ENCODE results near the gene PIP5K1A. TPM values are rescaled to one million over a fixed set of nuclear protein-coding genes. Genes with fewer than 3 reads are reported as not detected.

Gene PIP5K1A
- total RNA-seq, 4 donors from 2014 or later, result 21.5 to 49.2 (median 36.6) TPM

DNA sequence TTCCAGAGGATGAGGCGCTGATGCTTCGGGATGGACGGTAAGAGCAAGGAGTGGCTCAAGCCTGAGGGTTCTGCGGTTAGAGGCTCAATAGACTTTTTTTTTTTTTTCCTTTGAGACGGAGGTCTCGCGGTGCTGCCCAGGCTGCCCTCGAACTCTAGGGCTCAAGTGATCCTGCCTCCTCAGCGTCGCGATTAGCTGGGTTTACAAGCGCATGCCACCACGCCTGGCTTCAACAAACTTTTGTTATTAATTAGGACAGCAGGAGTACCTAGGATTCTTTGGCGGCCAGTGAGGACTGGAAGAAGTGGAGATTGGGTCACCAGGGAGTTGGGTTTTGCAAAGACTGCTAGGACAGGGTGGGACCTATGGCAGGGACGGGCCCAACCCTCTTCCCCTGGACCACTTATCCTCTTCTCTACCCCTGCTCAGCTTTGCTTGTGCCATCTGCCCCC, 31.8 kb upstream of the PIP5K1A start:
- Histone ChIP-seq H3K4me3 (peak overlapping the region; percentile 65 to 76 (median 70)), H3K4me1 (peaks cover 6 to 39% (median 18%) of the 10 kb centered on the region in 3 donors), H3K27me3 (no peaks in the 10 kb centered on the region), H3K9me3 (no peaks in the 10 kb centered on the region), H3K27ac (peak overlapping the region; percentile 81 to 94 (median 84)), H3K36me3 (peaks cover 0 to 56% (median 13%) of the 10 kb centered on the region in 3 donors)
- 1 to 2% methylated on average over 14 of the region's 15 CpGs for WGBS, 2 donors
- DNase-seq, result no peak
- intact Hi-C loops (cut with DNase I), result no loop called here
- TF ChIP-seq, protein P1, sequence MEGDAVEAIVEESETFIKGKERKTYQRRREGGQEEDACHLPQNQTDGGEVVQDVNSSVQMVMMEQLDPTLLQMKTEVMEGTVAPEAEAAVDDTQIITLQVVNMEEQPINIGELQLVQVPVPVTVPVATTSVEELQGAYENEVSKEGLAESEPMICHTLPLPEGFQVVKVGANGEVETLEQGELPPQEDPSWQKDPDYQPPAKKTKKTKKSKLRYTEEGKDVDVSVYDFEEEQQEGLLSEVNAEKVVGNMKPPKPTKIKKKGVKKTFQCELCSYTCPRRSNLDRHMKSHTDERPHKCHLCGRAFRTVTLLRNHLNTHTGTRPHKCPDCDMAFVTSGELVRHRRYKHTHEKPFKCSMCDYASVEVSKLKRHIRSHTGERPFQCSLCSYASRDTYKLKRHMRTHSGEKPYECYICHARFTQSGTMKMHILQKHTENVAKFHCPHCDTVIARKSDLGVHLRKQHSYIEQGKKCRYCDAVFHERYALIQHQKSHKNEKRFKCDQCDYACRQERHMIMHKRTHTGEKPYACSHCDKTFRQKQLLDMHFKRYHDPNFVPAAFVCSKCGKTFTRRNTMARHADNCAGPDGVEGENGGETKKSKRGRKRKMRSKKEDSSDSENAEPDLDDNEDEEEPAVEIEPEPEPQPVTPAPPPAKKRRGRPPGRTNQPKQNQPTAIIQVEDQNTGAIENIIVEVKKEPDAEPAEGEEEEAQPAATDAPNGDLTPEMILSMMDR (IDR thresholded peaks at IDR 0.05), result no peak
- no peak for TF ChIP-seq POLR2A (IDR thresholded peaks at IDR 0.05)

DNA sequence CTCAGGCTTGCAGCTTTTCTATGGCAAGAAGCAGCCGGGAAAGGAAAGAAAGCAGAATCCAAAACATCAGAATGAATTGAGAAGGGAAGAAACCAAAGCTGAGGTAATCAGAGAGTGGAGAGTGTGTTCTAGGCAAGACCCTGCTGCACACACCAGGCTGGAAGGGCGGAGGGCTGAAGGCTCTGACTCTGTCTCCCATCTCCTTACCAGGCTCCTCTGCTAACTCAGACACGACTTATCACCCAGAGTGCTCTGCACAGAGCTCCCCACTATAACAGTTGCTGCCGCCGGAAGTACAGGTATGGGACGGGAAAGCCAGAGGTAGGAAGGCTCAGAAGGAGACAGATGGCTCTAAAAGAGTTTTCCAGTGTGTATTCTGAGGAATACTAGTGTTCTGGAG, 31.2 kb upstream of the PIP5K1A start:
- TF ChIP-seq, protein P1 (IDR thresholded peaks at IDR 0.05), result no peak
- no peak for TF ChIP-seq POLR2A (IDR thresholded peaks at IDR 0.05)
- no peaks in the 10 kb centered on the region for H3K9me3 ChIP-seq
- H3K36me3 ChIP-seq, result peaks cover 0 to 51% (median 13%) of the 10 kb centered on the region in 3 donors
- H3K4me3 ChIP-seq, result peak overlapping the region in 3 of 4 donors; percentile 65 to 76 (median 73)
- H3K27me3 ChIP-seq, result no peaks in the 10 kb centered on the region
- WGBS, 2 donors, result 80 to 91% methylated on average over 6 of the region's 6 CpGs
- intact Hi-C loops (cut with DNase I), result no loop called here
- no peak for DNase-seq
- peaks cover 6 to 39% (median 18%) of the 10 kb centered on the region in 3 donors for H3K4me1 ChIP-seq
- peak overlapping the region in 2 of 4 donors; percentile 81 to 94 for H3K27ac ChIP-seq

DNA sequence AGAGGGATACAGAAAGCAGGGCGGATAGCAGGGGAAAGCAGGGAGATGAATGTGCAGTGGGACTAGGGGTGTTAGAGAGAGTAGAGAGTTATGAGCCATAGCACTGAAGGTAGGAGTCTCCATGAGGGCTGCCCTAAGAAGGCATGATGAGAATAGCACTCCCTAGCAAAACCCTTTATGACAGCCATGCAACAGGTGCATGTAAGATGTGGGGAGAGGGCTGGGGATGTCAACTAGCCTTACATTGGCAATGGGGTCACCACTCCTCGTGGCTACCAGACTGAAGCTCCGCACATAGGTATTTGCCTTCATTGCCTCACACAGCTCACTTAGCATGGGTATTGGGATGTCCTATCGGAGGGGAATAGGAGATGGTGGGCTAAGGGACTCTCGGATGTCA, 27.2 kb upstream of the PIP5K1A start:
- Histone ChIP-seq H3K27me3 (no peaks in the 10 kb centered on the region), H3K9me3 (no peaks in the 10 kb centered on the region), H3K36me3 (peaks cover 10 to 83% (median 15%) of the 10 kb centered on the region in 3 donors), H3K27ac (no peak overlapping the region), H3K4me3 (no peak overlapping the region), H3K4me1 (peaks cover 6 to 29% (median 8%) of the 10 kb centered on the region in 3 donors)
- DNase-seq, result no peak
- no peak for TF ChIP-seq POLR2A (IDR thresholded peaks at IDR 0.05)
- TF ChIP-seq, protein P1 (IDR thresholded peaks at IDR 0.05), result no peak
- intact Hi-C loops (cut with DNase I), result no loop called here
- 73 to 81% methylated on average over 5 of the region's 5 CpGs for WGBS, 2 donors

DNA sequence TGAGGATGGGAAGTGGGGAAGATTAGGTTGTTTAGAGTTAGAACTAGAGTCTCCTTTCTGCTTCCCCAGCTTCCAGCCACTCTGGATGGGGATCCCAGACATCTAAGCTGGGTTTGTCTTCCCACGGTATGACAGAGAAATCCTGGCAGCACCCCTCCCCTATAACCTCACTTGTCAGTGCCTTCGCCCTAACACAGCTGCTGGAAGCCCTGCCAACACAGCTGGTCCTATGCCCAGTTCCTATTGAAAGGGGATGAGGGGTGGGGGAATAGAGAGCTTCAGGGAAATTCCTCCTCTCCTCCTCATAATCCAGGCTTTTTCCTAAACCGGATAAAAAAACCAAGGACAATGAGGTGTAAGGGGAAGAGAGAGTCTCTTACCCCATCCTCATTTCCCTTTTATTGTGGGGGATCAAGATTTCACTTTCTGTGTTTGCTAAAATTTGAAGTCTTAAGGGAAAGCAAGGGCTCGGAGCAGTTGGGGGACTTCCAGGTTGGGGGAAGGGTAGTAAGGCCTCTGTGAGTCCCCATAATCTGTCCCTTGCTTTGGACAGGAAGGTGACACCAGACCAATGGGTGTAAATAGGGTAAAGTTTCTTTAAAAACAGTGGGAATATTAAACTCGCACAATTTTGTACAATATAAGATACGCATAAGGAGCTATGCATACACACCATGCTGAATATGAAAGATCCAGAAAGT, 23.2 kb upstream of the PIP5K1A start:
- Histone ChIP-seq H3K27ac (peak overlapping the region in 3 of 4 donors; percentile 48 to 75 (median 64)), H3K9me3 (no peaks in the 10 kb centered on the region), H3K4me3 (no peak overlapping the region), H3K4me1 (peaks cover 0 to 12% (median 0%) of the 10 kb centered on the region in 3 donors), H3K36me3 (peaks cover 21 to 89% (median 39%) of the 10 kb centered on the region in 3 donors), H3K27me3 (no peaks in the 10 kb centered on the region)
- 35 to 49% methylated on average over 6 of the region's 6 CpGs for WGBS, 2 donors
- intact Hi-C loops (cut with DNase I), result no loop called here
- no peak for DNase-seq
- no peak for TF ChIP-seq POLR2A (IDR thresholded peaks at IDR 0.05)
- TF ChIP-seq, protein P1 (IDR thresholded peaks at IDR 0.05), result no peak

DNA sequence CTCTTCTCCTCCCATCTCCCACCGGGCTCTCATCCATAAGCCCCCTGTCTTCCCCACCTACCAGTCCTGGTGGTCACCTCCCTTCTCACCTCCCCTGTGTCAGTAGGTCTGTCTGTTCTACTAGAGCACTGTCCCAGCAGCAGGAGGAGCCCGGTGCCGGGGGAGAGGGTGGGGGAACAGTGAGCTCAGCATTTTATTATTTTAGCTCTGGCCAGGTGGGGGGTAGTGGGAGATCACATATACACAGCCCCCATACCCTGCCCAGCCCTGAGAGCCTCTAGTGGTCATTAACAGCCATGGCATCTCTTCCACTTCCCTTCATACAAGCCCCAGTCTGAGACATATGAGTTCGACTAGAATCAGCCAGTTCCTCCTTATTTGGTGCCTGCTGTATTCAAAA, 22.5 kb upstream of the PIP5K1A start, which contains the start of gene TMOD4:
Gene TMOD4, minus strand, starts transcription at position 119 of the 400 bp plus-strand sequence. CDS start 1,106 bp downstream, outside the sequence.
- no peaks in the 10 kb centered on the region for H3K27me3 ChIP-seq
- TF ChIP-seq, protein P1 (IDR thresholded peaks at IDR 0.05), result peak in 4 of 6 experiments; percentile 22 to 44 (median 35)
- TF ChIP-seq POLR2A (IDR thresholded peaks at IDR 0.05), result no peak
- 55 to 62% methylated on average over 4 of the region's 4 CpGs for WGBS, 2 donors
- no peaks in the 10 kb centered on the region for H3K9me3 ChIP-seq
- DNase-seq, result no peak
- H3K4me1 ChIP-seq, result peaks cover 0 to 12% (median 0%) of the 10 kb centered on the region in 3 donors
- H3K4me3 ChIP-seq, result no peak within 1 kb of the TSS
- peaks cover 21 to 89% (median 33%) of the 10 kb centered on the region in 3 donors for H3K36me3 ChIP-seq
- H3K27ac ChIP-seq, result peak within 1 kb of the TSS; percentile 14 to 75 (median 56)
- intact Hi-C loops (cut with DNase I), result no loop called here
